Right renal cortex interstitium (tissue), 3 donors: ENCODE results near the gene CDC42BPA. TPM values are rescaled to one million over a fixed set of nuclear protein-coding genes. Genes with fewer than 3 reads are reported as not detected.
"Not testable (repeated sequence)": the region's sequence is repeated elsewhere in the genome, so short reads cannot be mapped to it uniquely, and the experiment has no call there.

Experiments used
- DNase-seq, 3 donors: peaks; one replicate each; pipeline ENCODE4 v3.0.0-alpha.2; 2013; ENCODE audit warnings: low read depth in 3 of 3, low spot score in 2 of 3
- polyA plus RNA-seq, 3 donors: library from polyadenylated mRNA; unstranded; fragments of 120-200 nt; gene quantifications; one replicate each; pipeline ENCODE4 v1.2.1, GENCODE V29; 2013; ENCODE audit not compliant: insufficient read length in 3 of 3

Gene CDC42BPA
- polyA plus RNA-seq, 3 donors = 38.7 to 44.7 (median 39.6) TPM

DNA sequence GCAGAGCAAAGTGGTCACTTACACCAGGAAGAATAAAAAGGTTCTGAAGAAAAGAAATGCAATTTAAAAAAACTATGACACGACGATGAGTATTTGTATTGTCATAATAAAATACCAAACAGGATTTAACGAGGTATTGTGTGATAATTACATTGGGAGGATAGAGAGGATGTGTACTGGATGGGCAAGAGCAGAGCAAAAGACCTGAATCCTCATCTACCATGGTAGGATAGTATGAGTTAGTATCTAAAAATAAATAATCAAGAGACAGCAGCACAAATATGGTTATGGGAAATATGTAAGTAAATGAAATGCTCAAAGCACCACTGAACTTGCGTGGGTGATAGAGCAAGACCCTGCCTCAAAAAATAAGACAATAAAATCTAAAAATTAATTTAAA lies 162.6 kb downstream of the CDC42BPA start:
- DNase-seq = no peak

DNA sequence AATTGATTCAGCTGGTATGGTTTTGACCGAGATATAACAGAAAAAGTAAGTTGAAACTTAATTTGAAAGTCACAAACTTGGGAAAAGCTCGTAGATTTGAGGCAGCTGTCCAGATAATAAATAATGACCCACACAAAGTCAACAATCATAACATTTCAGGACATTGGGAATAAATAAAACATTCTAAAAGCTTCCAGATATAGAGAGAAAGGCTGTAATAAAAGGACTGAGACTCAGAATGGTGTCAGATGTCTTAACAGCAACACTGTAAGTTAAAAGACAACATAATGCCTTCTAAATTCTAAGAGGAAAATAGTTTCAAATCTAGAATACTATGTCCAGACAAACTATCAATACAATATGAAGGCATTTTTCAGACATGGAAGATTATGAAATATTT lies 163.3 kb downstream of the CDC42BPA start:
- DNase-seq = no peak

DNA sequence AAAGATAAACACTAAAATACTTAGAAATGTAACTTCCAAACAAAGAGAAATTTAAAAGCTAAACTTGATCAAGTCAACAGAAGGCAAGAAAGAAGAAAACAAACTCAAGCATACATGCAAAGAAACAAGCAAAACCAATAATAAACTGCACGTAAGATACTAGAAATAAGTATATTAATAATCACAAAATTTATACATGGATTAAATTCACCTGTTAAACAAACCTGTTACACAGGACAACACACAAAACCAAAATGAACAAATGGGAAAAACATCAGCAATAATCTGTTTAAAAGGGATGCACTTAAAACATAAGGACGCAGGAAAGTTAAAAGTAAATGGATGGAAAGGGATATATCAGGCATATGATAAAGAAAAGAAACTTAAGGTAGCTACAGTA lies 165.8 kb downstream of the CDC42BPA start:
- DNase-seq = no peak

DNA sequence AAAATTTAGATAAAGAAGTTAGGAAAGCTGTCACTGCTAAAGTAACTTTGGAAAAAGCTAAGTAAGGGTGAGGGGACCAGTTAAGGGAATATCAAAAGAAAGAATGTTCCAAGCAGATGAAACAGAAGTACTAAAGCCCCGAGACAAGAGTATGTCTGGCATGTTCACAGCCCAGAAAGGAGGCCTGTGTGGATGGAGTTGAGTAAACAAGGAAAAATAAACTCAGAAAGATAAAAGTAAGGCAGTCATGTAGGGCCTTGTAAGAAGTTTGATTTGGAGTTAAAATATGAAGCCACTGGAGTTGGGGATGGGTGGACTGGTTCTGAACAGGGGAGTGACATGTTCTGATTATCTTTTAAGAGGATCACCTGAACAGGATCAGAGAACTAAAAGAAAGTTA lies 177.9 kb downstream of the CDC42BPA start:
- no peak for DNase-seq

DNA sequence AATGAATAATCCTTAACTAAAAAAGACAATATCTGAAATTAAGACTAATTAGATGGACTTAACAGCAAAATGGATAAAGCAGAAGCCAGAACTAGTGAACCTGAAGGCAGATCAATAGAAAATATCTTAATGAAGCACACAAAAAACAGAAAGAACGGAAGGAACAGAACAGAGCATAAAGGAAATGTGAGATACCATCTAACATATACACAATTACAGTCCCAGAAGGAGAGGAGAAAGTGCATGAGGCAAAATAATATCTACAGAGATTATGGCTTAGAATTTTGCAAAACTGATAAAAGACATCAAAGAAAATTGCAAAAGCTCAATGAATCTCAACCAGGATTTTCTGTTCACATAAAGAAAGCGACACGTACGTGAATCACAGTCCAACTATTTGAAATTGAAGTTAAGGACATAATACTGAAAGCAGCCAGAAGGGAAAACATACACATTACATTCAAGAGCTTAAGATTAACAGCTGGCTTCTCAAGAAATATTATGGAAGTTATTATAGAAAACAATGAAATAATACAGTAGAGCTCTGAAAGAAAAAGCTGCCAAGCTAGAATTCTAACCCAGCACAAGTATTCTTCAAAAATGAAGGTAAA lies 182.0 kb downstream of the CDC42BPA start:
- DNase-seq = no peak

DNA sequence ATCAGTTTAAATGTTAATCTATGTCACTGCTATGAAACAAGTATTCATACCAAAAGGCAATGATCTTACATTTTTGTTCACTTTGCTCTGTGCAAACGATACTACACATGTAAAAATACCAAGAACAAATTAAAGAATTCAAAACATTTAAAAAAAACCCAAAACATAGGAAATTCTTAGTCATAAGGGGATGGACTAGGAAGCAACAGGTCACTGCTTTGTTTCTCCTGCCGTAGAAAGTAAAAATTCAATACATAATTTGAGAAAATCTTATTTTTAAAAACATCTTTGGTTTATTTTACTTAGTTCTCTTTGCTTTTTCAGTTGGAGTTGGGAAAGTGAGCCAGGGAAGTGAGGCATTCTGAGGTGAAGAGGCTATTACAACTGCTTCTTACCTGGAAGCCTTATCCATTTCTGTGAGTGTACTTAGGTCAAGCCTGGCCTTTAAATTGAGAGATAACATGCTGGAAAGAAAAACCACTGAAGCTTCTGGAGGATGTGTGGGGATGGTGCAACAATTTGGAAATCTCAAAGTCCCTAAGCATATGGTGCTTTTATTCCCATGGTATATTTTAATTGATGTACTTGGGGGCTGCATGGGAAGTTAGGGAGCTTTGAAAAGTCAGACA lies 183.5 kb downstream of the CDC42BPA start:
- DNase-seq = no peak

DNA sequence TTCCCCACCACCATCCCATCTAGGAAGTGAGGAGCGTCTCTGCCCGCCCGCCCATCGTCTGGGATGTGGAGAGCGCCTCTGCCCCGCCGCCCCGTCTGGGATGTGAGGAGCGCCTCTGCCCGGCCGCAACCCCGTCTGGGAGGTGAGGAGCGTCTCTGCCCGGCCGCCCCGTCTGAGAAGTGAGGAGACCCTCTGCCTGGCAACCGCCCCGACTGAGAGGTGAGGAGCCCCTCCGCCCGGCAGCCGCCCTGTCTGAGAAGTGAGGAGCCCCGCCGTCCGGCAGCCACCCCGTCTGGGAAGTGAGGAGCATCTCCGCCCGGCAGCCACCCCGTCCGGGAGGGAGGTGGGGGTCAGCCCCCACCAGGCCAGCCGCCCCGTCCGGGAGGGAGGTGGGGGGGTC lies 185.6 kb downstream of the CDC42BPA start:
- DNase-seq = not testable (repeated sequence)

DNA sequence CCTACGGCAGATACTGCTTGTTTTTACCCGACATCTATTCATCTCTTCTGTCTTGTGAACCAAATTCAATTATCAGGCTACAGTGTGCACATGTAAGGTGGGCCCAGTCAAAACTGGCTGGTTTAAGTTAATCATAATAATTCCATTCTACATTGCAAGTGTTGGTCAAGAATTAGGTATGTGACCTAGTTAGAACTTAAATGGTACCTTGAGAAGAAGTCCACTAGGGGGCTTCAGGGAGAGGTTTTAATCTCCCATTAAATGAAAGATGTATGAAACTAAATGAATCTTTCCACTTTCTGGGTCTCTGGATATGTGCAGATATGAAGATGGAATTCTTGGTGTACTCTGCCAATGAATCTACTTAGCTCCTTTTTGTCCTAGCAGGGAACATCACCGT lies 187.1 kb downstream of the CDC42BPA start:
- DNase-seq = no peak

DNA sequence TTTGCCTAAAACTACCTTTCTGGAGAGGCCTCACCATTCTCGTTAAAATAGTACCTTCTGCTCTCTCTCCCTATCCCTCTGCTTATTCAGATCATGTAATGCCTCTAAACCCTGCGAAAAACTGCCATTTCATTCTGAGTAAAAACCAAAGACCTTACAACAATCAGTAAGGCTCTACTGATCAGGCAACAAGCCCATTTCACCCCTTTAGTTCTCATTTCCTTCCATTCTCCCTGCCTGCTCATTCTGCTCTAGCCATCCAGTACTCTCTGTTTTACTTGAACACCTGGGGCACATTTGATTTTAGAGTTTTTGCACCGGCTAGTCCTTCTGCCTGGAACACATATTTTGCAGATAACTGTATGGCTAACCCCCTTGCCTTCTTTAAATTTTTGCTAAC lies 190.4 kb downstream of the CDC42BPA start:
- no peak for DNase-seq

DNA sequence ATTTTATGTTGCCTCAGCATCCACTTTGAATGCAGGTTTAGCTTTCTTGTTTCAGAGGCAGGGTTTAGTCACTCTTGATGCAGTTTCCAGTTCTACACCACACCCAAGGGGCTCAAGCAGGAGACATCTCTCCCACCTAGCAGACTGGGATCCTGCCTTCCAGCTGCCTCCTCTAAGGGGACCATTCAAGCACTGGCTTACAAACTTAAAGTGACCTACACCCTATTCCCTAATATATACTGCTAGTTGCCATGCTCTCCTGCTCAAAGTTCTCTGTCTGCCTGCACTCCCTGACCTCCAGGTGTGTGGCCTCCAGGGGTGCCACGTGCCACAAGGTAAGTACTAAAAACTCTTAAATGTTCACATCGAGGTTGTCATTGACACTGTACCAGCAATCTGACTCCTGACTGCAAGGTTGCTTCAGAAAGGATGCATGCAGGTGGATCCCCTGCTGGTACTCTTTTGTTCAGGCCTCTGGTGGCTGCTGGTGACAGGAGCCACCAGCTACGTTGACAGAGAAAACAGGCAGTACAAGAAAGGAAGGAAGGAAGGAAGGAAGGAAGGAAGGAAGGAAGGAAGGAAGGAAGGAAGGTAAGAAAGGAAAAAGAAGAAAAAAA lies 192.3 kb downstream of the CDC42BPA start:
- DNase-seq = no peak

DNA sequence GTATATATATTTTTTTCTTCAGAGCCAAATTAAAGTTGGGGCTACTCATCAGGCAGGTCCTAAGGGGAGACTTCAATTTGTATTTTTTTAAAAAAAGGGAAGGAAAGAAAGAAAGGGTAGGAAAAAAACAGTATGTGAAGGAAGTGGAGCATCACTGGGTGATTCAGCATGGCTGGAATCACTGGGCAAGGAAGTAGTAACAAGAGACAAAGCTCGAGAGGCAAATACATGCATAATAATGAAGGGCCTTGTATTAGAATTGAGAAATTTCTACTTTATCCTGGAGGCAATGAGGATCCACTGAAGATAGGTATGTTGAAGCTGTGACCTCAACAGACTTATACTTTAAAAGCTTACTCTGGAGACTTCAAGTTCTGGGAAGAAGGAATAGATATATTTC lies 193.8 kb downstream of the CDC42BPA start:
- DNase-seq = no peak

DNA sequence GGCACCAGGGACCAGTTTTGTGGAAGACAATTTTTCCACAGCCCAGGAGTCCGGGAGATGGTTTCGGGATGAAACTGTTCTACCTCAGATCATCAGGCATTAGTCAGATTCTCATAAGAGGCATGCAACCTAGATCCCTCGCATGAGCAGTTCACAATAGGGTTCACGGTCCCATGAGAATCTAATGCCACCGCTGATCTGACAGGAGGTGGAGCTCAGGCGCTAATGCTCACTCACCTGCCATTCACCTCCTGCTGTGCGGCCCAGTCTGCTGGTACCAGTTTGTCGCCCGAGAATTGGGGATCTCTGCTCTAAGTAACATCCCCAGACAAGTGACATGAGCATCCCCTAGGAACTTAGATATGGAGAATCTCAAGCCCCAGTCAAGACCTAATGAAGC lies 197.5 kb downstream of the CDC42BPA start:
- DNase-seq = no peak

DNA sequence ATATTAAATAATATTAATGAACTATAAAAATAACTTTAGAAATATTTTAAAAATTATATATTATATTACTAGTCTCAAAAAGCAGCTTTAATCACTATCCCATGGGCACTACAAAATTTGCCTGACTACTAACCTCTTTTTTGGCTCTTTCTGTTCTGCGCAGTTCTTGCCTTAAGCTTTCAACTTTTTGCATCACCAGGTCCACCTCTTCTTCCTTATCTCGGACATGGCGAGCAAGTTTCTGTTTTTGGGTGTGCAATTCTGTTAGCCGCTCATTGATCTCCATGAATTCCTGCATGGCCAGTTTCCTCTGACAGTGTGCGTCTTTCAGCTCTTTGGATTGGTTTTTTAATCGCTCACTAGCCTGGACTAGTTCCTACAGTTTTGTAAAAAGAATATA lies 205.8 kb downstream of the CDC42BPA start:
- no peak for DNase-seq

DNA sequence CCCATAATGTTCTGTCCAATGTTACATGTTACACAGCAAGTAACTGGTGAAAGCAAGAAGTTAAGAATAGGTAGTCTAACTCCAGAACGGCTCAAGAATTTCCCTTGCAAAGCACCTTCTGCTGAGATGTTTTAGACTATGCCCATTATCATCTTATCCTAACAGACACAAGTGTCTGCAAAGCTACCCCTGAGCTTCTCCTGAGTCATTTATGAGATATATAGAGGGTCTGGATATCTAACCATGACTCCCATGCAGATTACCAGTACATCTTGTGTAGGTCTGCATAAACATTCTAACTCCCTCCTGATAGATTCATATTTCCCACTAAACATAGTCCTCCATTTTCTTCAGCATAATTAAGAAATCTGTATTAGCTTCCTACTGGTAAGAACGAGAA lies 206.5 kb downstream of the CDC42BPA start:
- DNase-seq = no peak

DNA sequence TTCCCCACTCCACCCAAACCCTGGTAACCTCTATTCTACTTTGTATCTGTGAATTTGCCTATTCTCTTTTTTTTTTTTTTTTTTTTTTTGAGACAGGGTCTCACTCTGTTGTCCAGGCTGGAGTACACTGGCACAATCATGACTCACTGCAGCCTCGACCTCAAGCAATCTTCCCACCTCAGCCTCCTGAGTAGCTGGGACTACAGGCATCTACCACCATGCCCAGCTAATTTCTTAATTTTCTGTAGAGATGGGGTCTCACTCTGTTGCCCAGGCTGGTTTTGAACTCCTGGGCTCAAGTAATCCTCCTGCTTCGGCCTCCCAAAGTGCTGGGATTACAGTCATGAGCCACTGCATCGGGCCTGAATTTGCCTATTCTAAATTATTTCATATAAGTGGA lies 213.0 kb downstream of the CDC42BPA start:
- DNase-seq = not testable (repeated sequence)

DNA sequence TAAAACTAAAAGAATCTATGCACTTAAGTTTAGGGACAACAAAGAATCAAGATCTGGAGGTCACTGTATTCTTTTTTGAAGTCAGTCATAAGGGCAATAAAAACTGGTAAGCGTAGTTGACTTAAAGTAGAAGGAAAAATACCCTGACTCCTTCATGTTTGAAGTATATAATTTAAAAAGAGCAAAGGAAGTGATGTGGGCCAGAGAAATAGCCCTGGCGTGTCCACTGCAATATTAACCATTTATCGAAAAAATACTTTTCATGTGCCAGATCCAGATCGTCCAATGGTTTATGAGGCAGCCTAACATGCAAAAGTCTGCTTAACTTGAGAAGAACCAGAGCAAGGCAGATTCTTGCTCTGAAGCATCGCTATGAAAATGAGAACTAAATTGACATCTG lies 216.2 kb downstream of the CDC42BPA start:
- no peak for DNase-seq

DNA sequence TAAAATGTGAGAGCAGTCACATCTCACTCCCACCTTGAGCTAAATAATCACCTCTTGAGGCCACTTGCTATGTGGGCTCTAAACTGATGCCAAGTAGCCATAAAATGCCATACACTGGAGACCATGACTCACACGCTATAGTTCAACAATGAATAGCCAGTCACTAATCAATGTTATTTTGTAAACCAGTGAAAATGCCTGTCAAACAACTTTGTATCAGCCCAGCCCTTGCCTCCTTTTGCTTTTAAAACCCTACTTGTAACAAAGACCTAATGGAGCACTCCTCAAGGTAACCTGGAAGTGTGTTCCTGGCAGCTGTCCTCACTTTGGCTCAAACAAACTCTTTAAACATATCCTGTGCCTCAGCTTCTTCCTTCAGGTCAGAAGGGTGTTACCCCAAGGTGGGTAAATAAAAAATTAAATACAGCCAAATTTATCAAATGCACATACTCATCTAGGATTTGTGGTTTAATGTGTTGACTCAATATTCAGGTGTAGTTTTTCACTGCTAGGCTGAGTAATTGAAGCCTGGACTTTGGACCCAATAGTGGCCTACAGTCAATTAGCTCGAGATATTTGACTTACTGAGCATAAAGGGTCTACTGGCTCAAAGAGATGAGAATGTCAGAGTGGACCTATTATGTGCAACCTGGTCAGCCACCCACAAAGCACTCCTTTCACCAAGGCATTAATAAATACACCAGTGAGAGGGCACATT lies 223.9 kb downstream of the CDC42BPA start:
- no peak for DNase-seq

DNA sequence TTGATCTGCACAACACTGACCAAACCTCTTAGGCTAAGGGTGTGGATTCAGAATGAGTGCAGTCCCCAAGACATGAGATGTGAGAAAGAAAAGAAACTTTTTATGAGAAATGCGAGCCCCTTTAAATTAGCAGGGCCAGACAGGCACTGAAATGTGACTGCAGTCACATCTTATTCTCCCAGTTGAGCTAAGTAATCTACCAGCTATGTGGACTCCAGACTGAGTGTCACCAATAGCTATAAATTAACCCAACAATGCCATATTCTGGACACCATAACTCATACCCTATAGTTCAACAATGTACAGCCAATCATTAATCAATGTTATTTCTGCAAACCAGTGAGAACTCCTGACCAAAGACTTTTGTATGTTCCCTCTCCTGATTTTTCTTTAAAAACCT lies 225.0 kb downstream of the CDC42BPA start:
- DNase-seq = no peak

DNA sequence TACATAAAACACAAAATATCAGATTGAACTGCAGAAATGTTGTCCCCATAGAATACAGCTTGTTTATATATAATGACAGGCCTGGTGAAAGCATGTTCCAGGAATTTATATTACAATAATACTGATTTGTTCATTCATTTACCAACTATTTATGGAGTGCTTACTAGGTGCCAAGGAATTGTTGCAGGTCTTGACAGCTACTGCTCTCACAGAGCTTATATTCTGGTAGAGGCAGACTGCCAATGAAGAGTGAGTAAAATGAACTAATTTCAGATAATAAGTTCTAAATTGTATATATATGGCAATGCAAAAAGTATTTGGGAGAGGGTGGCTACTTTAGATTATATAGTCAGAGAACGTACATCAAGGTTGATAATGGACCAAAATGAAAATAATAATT lies 226.2 kb downstream of the CDC42BPA start:
- DNase-seq = no peak

DNA sequence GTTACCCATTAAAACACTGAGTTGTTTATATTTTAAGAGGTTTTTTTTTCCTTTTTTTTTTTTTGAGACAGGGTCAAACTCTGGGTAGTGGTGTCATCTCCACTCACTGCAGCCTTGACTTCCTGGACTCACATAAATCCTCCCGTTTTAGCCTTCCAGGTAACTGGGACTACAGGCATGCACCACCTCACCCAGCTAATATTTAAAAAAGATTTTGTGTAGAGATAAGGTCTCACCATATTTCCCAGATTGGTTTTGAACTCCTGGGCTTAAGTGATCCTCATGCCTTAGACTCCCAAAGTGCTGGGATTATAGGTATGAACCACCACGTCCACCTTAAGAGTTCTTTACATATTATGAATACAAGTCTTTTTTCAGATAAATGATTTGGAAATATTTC lies 231.7 kb downstream of the CDC42BPA start:
- DNase-seq = no peak

DNA sequence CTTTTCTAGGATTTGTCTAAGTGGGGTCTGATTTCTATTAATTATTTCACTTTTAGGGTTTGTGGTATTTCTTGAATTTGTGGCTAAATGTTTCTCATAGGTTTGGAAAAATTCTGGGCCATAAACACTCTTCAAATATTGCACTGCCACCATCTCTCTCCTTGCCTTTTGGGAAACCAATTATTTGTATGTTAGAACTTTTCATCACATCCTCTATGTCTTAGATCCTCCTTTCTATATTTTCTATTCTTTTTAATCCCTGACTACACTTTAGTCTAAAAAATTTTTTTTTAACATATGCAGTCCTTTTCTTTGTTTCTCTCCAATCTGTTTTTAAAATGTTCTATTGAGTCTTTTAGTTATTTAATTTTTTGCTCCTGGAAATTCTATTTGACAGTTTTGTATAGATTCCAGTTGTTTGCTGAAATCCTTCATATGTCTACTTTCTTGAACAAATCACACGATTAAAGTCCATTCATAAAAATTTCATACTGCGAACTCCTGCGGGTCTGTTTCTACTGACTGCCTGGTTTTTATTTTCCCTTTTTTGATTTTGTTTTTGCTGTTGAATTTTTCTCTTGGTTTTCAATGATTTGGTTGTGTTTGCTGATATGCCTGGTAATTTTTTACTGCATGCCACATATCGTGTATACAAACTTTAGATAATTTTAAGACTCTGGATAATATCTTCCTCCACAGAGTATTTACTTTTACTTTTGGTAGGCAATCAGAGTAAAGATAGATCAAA lies 235.1 kb downstream of the CDC42BPA start:
- no peak for DNase-seq
